ENCODE measurements around the gene RPL29.

RPL29 gene

DNA sequence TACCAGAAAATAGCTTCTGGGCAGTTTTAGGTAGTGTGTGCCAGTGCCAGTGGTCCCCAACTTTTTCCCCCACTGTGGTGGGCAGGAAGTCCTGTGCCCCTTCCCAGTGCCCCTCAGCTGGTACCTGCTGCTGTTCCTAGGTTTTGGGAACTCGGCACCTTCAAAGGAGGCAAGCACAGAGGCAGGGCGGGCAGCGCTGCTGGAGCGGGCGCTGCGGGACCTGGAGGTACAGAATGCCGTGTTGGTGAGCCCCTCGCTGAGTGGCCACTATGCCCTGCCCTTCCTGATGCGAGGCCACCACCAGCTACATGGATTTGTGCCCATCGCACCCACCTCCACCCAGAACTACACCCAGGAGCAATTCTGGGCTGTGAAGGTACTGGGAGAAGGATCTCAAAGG is 15.4 kb downstream of the RPL29 start:
- no peak for FAIRE-seq

DNA sequence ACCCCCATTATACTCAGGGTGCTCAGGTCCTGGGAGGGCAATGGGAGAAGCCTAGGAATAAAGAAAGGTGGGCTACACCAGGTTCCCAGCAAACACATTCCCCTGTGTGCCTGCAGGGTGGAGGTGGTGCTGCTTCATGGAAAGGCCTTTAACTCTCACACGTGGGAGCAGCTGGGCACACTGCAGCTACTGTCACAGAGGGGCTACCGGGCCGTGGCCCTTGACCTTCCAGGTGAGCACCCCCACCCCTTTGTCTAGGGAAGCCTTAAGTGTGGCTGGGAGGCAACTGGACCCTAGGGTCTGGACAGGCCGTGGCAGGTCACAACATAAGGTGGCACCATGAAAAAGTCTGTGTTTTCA is 17.6 kb downstream of the RPL29 start:
- FAIRE-seq: no peak

DNA sequence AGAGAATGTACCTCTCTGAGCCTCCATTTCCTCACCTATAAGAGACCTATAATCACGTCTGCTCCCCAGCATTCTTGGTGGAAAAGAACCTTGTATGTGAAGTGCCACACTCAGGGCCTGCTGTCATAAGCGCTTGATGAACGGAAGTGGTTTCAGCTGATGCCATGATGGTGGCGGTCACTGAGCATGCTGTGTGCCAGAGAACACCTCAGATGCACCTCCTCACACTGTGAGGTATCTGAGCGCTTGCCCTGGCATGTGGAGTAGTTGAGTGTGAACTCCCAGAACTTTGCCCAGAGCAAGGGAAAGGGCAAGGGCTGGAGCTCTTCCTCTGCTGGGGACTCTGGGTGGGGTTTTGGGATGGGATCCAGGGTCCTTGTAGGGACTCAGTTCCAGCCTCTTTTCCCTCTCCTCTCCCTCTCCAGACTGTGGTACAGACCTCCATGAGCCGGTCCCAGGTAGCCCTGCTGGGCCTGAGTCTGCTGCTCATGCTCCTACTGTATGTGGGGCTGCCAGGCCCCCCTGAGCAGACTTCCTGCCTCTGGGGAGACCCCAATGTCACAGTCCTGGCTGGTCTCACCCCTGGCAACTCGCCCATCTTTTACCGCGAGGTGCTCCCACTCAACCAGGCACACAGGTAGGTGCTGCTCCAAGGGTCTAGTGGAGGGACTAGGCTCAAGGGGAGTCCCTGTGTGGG is 18.1 kb downstream of the RPL29 start:
- FAIRE-seq: no peak

DNA sequence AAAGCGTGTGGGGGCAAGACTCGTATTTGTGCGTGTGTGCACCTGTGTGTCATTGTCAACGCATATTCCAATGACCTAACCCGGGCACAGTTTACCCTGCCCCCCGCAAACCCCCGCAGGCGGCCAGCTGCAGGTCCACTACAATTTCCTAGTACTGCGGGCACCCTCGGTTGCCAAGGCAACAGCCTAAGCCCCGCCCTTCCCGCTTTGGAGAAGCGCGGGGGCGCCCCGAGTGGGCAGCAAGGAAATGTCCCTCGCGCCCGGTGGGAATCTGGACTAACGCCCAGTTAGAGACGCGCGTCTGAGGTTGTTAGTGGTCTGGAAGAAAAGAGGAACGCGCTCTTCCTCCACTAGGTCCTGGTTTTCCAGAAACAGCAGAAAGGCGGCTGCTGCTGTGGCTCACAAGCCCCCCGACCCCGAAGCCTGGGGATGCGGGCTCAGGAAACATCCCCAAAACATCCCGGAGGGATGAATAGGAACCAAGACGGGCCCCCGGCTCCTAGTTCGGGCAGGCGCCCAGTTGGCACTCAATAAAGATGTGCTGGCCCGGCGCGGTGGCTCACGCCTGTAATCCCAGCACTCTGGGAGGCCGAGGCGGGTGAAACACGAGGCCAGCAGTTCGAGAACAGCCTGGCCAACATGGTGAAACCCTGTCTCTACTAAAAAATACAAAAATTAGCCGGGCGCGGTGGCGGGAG is 19.7 kb downstream of the RPL29 start:
- no peak for FAIRE-seq

DNA sequence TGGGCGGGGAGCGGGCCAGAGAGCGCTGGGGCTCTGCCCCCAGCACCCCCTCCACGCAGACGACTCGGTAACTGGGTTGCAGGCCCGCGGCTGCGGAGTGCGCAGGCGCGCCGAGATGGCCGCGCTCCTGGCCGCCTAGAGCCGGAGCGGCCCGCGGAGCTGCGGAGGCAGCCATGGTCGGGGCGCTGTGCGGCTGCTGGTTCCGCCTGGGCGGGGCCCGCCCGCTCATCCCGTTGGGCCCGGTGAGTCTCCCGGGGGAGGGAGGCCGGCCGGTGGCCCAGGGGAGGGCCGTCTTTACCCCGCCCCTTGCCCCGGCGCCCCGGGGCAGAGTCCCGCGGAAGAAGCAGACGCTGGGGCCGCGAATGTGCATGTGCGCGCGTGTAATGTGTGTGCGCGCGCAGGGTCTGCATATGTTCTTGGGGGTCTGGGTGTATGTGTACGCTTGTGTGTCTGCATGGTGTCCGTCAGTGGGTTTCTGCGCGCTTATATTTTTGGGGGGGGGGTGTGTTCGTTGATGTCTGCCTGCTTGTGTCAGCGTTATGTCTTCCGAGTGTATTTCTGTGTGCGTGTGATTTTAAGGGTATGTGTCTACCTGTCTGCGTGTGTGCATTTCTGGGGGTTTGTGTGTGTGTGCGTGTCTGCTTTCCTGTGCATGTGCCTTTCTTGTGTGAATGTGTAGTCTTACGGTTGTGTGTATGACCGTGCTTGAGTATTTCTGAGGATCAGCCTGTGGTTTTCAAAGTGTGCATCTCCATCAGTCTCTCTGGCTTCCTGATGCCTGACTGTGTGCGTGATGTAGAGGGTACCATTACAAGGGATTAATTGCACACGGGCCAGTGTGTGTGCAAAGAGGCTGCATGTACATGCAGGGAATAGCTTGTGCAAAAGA is 20.5 kb downstream of the RPL29 start, which contains the start of gene ABHD14A:
Gene ABHD14A, plus strand, starts transcription at position 102 of the 889 bp plus-strand sequence. Its CDS starts 72 bp downstream, at position 174.
- FAIRE-seq: no peak

DNA sequence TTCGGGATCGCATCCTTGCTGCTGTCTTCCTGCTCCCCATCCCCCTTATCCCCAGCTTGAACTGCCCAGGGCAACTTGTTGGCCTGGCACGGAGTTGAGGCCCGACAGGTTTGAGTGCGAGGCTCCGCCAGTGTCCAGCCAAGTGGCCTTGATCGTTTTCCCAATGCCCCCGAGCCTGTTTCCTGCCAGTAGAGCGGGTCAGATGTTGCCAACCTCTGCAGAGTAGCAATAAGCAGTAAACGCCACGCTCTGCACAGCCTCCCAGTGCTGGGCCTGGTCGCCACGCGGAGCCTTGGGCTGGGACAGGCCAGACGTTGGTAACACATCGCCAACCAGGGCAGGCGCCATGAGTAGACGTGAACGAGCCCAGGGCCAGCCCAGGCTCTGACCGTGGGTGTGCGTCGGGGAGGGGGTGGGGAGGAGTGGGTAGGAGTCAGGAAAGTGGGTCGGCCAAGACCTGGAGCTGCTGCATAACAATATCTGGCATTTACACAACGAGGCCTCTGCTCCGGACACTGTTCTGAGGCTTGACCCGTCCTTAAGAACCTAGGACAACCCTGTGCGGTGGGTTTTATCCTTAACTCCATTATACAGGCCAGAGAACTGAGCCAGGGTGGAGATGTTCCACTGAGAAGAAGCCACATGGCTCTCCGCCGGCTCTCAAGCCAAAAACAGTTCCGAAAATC is 21.3 kb downstream of the RPL29 start:
- no peak for FAIRE-seq

DNA sequence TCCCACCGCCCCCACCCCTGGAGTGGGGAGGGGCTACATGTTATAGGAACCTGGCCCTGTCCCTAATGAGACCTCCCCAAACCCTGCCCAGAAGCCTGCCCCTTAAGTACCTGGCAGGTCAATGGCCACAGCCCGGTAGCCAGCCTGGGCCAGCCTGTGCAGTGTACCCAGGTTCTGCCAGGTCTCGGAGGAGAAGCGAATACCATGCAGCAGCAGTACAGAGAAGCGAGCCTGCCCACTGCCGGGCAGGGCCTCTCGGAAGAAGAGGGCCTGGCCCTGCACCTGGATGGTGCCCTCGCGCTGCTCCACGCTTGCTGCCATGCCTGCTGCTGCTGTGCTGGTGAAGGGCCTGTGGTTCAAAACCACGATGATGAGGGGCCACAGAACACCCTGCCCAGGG is 24.3 kb downstream of the RPL29 start:
- no peak for FAIRE-seq

DNA sequence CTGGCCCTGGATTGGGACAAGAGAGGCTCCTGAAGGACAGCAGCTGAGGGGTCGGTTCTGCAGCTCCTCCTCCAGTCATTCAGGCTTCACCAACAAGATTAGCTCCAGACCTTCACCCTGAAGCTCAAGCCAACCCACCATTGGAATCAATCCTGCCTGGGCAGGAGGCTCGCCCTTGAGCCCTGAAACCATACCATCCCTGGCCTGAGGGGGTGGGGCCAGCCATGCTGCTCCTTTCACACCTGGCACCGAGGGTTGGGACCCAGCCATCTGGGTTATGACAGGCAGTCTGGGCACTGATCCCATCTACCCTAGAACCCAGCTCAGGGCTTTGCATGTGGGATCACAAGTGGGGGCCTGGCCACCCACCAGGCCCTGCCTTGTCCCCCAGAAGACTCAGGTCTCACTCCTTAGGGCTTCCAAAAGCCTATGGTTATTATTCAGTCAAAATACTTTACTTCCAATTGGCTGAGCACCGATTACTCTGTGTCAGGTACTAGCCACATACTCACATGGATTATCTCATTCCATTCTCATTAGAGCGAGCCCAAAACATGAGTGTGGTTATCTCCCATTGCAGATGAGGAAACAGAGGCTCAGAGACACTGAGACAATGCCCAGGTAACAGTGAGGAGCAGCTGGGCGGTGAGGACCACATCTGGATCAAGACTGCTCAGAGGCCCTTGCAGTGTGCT is 24.9 kb downstream of the RPL29 start:
- no peak for FAIRE-seq

DNA sequence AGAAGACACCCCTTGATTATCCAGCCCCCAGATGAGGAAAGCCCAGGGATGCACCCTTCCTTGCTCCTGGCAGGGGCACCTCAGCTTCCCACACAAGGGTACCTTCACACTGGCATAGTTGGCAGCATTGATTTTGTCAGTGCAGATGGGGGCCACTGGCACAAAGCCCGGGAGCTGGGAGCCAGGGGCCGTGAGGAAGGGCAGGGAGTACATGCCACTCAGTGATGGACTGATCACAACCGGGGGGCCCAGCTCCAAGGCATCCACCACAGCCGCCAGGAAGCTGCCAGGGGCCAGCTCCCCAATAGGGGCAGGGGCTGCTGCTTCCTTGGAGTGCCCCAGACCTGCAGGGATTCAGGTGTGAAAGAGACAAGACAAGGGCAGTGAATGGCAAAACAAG is 25.9 kb downstream of the RPL29 start:
- FAIRE-seq: no peak

DNA sequence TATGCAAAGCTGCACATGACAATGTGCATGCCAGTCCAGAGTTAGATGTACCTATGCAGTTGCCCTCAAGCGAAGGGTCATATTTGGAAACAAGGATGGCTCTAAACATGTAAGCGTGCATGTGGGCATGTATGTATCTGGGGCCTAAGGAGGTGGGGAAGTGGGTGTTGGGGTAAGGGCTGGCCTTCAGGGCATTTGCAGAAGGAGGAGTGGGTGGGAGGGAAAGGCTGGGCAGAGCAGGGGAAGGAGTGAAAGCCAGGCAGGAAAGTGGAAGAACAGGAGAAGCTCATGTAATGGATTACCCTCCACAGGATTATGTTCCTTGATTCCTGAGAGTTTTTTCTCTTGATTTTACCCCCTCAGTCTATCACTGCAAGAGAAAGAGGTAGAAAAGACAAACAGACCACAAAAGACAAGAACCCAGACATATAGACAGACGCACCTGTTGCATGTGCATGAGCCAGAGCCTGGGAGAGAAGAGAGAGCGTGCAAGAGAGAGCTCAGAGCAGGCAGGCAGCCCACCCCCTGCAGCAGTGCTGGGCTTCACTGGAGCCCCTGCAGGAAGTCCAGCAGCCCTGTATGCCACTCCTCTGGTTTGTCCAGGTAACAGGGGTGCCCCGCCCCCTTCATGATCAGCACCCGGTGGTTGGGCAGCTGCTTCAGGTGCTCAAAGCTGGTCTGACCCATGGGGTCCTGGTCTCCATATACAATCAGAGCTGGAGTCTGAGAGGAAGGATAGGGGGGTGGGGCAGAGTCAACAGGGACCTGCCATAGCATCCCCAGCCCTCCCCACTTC is 26.6 kb downstream of the RPL29 start:
- no peak for FAIRE-seq

DNA sequence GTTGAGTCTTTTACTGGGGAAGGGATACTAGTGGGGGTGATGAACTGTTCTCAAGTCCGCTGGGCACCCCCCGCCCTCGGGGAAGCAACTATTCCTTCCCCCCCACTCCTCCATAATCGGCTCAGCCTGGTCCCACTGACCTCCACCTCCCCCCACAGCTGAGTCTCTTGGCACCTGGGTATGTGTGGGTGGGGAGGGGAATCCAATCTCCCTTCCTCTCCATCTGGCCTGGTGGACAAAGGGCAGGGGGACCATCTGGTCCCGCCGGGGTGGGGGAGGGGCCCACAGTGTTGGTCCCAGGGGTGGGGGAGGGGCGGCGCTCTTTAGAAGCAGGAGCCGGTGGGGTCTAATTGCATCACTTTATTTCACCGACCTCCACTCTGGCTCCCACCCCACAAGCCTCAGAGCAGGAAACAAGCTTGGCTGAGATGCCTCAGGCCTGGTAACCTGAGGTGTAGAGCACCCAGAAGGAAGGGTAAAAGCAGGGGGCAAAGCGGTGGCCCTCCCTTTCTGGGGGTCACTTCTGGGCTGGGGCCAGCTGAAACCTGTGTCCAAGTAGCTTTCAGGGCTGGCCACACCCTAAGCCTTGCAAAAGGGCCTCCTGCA is 27.4 kb downstream of the RPL29 start:
- no peak for FAIRE-seq

DNA sequence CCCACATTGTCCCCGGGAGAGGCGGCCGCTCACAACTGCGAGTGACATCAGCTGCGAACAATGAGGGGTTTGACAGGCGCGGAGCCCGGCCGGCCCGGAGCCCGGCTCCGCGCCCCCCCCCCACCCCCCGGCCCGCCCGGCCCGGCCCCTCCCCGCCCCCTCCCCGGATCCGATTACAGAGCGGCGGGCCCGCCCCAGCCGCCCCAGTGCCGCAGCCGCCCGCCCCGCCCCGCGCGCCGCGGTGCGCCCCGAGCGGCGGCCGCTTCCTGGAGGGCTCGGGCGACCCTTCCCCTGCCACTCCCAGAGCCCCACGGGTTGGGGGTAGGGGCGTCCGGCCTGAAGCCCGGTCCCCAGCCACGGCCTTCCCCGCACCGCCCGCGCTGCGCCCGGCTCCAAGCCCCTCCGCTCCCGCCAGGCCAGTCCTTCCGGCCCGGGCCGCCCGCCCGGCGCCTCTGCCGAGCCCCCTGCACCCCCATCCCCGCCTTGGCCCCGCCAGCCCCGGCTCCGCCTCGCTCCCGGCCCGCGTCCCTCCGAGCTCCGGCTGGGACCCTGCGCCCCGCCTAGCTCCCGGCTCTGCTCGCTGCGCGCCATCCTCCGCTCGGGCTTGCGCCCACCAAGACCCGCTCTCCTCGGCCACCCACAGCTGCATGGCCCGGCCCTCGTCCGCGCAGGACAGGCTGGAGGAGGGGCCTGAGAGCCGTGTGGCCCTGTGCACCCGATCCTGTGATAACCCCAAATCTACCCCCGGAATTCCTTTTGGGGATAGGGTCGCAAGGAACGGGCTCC is 28.1 kb downstream of the RPL29 start, which contains the start of gene PCBP4:
Gene PCBP4, minus strand, starts transcription at position 71 of the 786 bp plus-strand sequence. CDS start 6,214 bp downstream, outside the sequence.
- FAIRE-seq: no peak

DNA sequence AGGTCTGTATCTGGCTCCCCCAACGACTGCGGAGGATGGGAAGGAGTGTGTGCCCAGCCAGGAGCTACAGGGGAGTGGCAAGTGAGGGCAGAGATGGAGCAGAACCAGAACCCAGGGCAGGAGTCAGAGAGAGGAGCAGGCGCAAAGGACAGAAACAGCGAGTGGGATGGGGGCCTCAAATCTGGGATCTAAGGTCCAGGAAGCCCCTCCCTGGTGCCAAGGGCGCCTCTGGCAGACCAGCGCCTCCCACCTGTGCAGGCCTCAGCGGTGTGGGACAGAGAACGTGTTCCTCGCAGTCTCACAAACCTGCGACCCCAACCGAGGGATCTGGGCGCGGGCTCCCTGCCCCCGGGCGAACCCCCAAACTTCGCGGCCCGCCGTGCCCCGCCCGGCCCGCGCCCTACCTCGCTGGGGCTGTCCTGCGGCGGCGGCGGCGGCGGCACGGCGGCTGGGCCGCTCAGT is 28.7 kb downstream of the RPL29 start:
- FAIRE-seq: no peak

DNA sequence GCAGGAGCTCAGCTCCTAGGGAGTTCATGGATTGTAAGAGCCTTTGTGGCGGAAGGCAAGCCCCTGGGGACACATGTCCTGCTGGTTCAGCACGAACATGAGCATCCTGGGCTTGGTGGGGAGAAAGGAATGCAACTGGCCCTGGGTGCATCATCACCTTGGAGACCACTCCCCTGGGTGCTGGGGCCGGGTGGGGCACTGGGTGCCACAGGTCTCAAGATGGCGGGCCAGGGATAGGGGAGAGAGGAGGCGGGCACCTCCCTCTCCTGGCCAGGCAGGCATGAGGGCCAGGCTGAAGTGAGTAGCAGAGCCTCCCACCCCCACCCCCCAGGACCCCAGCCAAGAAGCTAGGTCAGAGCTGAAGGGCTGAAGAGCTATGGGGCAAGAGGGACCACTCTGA is 29.2 kb downstream of the RPL29 start:
- no peak for FAIRE-seq

DNA sequence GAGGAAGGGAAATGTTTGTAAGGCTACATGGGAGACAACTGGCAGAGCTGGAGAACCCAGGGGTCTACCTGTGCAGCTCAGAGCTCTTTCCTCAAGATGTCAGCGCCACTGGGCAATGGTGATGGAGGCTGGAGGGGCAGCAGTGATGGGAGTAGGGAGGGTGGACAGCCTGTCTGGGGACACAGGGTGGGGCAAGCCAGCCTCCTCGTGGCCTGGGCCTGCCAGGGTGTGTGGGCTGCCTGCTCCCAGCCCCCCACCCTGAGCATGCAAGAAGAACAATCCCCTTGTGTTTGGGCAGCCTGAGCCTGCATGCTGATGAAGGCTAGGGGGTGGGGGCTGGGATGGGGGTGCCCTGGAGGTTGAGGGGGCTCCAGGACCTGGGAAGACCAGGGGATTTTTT is 29.7 kb downstream of the RPL29 start:
- FAIRE-seq: no peak

DNA sequence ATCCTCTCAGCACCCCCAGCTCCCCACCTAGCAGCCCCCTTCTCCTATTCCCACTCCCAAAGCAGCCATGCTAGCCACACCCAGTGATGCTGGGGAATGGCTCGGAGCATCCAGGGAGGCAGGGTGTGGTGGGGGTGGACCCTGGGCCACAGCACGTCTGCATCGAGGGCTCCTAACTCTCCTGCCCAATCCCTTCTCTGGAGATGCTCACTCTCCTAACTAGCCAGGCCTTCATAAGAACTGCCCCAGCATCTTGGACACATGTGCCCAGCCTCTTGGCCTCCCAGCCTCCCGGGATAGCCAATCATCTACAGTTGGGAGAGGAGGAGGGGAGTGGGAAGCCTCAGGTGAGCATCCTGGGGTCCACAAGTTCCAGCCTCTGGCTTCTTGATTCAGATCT is 31.2 kb downstream of the RPL29 start:
- FAIRE-seq: no peak

DNA sequence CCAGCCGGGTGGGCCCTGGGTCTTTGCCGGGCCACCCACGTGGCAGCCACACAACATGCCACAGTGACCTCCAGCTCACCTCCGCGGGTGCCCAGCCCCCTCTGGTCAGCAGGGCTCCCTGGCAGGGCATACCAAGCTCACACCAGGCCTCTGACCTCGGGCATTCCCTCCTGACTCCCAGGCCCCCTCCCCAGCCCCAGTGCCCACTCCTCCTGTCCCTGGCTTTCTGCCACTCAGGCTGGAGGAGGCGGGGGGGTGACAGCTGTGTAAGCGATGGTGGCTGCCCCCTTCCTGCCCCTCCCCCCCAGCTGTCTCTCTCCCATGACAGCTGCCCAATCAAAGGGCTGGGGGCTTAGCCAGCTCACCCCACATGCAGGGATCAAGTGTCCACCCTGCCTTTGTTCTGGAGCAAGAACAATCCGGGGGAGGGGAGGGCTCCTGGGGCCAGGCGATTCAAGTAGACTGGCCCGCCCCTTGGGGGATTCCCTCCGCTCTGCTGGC is 31.7 kb downstream of the RPL29 start:
- no peak for FAIRE-seq

DNA sequence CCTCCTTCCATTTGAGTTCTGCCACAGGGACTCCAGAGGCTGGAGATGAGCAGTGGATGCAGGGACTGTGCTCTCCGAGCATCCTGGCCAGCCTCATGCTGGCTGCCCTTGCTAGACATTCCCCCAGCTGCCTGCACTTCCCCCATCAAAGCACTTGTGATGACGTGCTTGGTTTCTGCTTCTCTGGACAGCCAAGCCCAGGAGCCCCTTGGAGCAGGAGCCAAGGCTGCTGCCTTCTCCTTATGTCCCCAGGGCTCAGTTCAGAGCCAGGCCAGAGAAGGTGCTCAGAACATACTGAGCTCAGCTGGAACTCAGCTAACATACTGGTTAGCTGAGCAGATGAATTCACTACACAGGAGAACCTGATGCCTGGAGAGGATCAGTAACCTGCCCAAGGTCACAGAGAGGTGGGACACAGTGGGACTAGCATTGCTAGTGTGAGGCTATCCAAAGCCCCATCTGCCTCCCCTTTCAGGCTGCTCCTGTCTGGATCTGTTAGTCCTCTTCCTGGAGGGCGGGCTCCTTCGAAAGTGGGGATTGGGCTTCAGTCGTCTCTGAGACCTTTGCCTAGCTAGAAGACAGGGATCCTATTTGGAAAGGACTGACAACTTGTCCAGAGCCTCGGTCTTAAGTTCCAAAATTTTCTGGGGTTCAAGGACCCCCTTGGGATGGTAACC is 32.7 kb downstream of the RPL29 start:
- no peak for FAIRE-seq

Data from colon (tissue), 2 donors.